HG02852 (cell line): ENCODE results near the gene SND1.

Experiments used
- ATAC-seq: cut with Tn5 transposase; IDR thresholded peaks from one replicate; pipeline ENCODE4 v1.9.1; 2021; ENCODE audit warnings: mild to moderate bottlenecking, moderate library complexity; ENCODE audit not compliant: unreplicated experiment

SND1 gene

DNA sequence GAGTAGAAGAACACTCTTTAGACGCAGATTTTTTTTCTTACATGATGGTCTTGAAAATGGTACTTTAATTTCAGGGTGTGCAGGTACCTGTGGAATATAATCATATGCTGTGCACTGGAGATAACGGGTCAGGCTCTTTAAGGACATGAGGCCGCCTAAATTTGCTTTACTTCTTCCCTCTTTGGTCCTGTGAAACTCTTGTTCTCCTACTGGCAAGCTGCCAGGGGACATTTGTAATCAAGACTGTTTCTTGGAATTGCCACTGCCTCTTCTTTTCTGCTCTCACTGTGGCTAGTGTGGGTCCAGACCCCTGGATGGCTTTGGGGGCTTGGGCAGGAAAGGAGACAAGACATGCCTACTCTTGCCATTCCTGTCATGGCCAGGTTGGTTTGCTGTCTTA lies 146.0 kb downstream of the SND1 start:
- no peak for ATAC-seq

DNA sequence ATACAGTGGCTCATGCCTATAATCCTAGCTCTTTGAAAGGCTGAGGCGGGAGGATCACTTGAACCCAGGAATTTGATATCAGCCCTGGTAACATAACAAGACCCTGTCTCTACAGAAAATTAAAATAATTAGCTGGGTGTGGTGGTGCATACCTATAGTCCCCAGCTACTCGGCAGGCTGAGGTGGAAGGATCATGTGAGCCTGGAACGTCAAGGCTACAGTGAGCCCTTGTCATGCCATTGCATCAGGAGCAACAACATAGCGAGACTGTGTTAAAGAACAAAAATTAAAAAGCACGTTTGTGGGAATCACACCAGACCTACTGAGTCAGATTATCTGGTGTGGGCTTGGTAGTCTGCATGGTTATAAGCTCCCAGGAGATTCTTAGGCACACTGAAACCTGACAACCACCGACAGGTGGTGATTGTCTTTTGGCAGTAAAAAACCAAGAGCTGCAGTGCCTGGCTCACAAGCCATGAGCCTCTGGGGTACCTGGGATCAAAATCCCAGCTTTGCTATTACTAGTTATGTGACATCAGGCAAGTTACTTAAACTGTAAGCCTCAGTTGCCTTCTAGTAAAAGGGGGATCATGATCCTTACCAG lies 146.9 kb downstream of the SND1 start:
- no peak for ATAC-seq

DNA sequence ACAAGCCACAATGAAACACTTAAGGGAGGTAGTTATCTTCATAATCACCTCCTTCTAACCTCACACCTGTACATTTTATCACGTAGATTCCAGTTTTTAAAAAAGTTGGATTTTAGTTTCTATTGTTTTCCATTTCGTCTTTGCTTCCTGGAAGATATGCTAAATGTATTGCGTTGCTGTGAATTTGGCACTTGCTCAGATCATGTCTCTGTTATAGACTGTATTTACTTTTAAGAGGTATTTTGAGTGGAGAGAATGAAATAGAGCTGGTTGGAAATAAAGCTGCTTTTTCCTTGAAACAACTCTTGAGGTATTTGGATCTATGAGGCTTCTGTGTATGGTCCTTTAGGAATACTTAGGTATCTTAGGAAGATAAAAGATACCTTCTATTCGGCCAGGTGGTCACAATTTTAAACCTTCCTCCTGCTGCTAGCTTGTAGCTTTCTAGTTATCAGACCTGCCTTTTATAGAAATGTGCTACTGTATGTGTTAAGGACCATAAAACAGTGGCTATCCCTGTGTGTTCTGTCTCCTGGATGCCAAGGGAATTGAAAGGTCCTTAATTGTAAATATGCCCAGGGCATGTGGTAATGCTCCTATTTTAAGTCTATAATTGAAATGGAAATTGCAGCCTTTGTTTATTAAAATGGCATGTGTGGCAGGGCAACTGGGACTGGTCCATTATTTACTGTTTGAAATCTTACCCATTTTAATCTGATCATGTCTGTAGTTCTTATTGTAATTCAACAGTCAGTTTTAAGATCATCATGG lies 147.7 kb downstream of the SND1 start:
- ATAC-seq: no peak

DNA sequence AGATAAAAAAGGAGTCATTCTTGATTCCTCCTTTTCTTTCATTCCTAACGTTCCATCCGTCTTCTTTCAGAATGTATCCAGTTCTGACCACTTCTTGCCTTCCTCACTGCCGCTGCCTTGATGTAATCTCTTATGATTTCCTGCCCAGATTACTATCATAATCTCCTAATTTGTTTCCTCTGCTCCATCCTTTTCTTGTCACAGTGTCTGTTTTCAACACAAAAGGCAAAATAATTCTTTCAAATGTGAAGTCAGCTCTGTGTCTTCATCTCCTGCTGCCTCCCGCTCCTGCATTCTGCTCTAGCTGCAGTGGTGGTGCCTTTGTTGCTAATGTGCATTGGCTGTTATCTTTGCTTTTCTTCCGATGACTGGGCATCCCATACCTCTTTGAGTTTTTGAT lies 150.9 kb downstream of the SND1 start:
- no peak for ATAC-seq

DNA sequence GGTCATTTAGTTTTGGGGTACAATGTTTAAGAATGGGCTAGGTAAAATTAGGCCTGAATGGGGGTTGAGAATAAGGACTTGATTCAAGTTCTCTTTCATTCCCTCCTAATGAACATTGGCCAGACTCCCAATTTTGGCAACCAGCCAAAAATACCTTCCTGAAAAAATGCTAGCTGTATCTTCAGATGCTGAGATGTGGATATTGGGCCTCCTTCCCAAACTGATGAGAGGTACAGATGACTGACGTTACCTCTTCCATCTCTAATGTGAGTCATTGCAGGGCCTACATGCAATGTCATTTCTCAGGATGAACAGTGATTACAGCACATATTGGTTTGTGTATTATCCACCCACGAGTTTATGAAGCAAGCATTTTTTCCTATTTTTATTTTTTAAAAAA lies 151.6 kb downstream of the SND1 start:
- ATAC-seq: no peak

DNA sequence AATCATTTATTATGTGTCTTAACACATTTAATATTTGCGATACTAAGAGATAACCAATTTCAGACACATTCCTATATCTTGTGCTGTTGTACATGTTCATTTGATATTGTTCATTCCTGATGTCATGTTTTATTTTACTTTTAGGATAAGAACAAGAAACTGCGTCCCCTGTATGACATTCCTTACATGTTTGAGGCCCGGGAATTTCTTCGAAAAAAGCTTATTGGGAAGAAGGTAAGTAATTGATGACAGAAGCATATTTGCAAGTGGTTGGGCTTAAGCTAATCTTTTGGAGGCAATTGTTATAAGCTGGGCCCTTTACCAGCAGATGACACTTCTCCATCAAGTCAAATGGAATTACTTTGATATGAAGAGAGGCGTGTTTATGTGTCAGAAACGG lies 155.3 kb downstream of the SND1 start:
- ATAC-seq: no peak

DNA sequence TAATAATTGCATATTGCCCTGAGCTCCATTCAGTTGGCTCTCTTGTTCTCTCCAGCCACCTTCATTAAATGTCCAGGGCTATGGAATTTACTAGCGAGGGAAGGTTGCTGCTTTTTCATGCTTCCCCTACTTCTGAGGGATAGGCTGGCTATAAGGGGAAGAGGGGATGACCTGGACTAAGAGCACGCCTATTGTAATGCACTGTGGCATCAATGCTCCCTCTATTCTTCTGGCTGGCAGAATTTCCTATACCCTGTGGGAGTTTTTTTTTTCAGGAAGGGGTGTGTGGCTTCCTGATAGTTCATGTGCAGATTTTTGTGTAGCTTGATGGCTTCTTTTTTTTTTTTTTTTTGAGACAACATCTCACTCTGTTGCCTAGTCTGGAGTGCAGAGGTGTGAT lies 155.8 kb downstream of the SND1 start:
- ATAC-seq: no peak

DNA sequence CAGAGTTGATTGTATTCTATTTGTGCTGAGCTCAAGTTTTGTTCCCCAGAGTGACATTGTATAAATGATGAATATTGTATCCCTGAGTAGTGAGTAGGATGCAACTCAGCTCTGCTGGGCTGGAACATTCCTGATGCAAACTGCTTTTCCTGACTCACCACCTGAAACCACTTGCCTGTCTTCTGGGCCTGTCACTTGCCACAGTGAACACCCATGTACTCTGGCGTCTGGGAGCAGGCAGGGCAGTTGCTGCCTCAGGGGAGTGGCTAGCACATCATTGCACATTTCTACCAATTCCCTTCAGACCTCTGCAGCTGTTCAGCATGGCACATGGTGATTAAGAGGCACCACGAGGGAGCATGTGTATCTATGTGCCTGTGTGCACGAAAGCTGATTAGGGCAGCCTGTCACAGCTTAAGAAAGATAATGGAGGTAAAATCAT lies 157.3 kb downstream of the SND1 start:
- ATAC-seq: no peak

DNA sequence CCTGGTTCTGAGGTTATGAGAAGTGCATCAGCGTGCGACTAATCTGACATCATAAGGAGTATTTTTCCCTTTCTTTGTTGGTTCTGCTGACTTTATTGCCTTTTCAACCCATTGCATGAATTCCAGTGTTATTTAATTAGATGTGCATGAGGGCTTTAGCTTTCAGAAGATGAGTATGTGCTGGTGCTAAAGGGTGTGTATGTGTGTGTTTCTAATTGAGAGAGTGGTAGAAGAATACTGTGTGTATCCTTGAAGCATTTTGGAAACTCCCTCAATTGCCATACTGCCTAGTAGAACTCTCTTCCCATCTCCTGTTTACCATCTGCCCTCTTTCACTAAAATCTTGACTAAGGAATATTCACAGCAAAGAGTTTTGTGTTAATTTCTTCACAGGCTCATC lies 158.1 kb downstream of the SND1 start:
- ATAC-seq: no peak

DNA sequence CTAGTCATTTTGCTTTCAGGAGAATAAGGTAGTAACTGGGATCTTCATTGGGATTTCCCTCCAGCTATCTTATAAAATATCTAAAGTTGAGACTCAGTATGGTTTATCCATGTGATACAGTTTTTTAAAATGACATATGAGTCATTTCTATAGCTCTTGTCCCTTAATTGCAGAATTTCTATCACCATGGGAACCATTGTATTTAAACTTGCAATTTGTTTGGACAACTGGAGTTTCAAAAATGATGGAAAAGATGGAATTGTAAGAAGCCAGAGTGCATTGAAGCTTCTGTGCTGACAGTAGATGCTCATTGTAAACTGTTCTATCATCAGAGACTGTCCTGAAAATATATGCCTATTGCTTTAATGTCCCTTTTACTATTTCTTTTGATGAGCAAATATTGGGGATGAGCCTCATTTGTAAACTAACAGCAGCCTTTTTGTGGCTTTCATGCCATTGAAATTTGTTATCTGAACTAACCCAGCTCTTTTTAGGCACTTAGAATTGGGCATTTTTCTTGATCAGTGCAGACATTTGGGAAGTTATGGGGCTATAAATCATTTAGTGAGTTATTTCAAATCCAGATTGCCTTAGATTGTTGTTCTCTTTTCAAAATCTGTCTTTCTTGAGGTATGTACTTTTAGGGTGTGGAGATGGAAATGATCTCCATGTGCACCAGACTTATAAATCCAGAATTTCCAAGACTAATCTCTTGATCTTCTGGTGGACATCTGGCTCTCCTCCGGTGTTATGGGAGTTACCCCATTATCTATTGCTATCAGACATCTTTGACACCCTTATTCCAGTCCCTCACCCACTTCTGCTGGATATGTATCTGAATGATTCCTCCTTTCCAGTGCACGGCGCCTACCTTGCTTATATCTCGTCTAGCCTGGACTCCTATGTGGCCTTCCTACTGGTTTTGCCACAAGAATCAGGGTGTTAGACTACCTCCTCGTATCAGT lies 159.0 kb downstream of the SND1 start:
- ATAC-seq: no peak

DNA sequence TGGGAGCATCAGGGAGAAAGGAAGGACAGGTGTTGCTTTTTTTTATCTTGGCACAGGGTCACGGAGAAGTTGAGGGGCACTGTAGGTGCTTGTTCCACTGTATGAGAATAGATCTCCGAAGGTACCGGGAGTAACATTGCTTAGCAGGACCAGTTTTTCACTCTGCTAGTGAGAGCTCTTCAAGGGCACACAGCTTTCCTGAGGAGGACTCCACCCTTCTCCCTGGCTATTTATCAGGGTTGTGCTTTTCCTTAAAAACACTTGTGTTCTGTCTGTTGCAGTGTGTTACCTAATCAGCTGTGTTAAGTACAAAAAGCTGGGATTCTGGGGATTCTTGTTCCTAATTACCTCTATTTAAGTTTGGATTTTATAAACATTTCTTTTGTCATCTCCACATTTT lies 160.5 kb downstream of the SND1 start:
- no peak for ATAC-seq

DNA sequence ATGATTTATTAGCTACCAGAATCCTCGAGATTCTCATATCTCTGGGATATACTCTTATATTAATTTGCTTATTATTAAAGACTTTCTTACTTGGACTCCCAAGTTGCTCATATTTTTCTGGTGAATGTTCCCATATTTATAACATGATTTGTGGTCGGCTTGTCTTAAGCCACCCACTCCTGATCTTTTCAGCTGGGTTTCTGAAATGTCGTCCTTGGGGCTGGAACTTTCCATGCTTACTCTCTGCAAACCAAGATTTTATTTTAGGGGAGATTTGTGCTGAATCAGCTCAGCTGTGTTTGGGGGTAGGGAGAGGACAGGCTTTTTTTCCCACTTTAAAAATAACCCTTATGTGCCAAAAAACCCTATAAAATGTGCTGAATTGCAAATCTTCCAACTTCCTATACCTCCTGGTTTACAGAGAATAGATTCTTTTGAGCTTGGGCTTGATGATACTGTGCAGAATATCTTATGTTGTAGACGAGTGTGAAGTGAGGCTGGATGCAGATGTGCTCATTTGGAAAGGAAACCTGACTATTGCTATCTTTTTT lies 162.1 kb downstream of the SND1 start:
- ATAC-seq: no peak

DNA sequence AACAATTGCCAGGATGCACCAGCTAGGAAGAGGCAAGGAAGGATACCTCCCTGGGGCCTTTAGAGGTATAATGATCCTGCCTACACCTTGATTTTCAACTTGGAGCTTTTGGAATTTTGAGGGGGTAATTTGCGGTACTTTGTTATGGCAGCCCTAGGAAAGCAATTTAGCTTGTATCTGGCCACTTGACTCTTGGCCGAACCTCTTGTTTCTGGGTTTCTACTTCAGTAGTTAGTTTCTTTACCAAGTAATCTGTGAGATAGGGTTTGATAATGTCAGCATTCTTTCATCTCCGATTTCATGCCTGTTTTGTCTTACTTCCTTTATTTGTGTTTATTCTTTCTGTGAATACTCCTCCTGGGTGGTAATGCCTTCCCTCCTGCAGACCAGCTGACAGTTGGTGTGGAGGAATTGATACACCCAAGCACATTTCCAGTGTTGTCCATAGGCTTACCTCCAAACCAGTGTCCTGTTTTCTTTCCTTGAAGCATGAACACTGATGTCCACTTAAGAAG lies 163.7 kb downstream of the SND1 start:
- ATAC-seq: no peak

DNA sequence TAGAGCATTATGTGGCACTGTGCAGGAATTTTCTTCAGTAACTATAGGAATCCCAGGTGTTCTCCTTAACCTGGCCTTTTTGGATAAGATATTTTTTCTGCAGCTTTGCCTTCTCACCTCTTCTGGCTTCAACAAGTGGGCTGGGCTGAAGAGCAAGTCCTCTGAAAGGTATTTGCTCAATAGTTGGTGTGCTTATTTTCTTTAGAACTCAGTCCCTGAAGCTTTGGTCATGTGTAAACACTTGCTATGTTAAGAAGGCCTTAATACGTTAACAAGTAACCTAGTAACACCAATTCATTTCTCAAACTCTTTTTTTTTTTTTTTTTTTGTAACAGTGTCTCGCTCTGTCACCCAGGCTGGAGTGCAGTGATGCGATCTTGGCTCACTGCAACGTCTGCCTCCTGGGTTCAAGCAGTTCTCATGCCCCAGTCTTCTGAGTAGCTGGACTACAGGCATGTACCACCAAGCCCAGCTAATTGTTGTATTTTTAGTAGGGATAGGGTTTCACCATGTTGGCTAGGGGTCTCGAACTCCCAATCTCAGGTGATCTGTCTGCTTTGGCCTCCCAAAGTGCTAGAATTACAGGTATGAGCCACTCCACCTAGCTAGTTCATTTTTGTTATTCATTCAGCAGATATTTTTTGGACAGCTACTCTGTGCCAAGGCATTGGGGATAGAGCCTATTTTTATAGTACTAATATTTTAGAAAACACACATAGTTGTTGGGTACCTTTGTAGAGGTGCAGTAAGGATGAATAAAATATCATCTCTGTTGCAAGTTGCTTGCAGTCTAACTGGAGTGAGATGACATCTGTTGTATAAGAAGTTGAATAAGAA lies 164.6 kb downstream of the SND1 start:
- no peak for ATAC-seq

DNA sequence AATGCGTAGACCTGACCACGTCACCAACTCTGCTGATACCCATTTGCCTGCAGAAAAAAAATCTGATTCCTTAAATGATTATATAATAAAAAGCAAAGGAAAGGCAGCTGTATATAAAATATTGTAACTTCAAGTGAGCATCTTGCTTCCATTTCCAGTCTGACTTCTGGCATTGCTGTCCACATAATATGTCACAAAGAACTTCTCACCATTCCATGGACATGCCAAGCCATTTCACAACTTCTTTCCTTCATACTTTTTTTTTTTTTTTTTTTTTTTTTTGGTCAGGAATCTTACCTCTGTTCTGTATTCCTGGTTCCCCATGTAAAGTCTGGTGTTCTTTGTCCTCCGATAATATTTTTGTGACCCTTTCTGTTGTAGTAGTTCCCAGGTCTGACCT lies 165.5 kb downstream of the SND1 start:
- no peak for ATAC-seq

DNA sequence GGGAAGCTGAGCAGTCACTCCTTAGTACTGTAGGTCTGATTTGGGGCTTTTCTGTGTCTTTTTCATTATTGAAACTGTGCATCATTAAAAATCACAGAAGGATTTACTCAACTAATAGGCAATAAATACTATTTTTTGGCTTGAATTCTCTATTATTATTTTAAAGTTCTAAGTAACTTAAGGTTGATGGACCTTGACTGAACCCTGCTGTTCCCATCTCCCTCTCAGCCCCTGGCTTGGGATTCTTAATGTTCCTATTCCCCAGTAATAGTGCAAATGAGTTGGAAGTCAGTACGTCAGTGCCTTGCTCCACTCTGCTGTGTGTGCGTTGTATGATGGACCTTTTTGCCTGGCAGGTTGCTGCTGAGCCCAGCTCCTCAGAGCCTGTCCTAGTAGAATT lies 166.3 kb downstream of the SND1 start:
- no peak for ATAC-seq

DNA sequence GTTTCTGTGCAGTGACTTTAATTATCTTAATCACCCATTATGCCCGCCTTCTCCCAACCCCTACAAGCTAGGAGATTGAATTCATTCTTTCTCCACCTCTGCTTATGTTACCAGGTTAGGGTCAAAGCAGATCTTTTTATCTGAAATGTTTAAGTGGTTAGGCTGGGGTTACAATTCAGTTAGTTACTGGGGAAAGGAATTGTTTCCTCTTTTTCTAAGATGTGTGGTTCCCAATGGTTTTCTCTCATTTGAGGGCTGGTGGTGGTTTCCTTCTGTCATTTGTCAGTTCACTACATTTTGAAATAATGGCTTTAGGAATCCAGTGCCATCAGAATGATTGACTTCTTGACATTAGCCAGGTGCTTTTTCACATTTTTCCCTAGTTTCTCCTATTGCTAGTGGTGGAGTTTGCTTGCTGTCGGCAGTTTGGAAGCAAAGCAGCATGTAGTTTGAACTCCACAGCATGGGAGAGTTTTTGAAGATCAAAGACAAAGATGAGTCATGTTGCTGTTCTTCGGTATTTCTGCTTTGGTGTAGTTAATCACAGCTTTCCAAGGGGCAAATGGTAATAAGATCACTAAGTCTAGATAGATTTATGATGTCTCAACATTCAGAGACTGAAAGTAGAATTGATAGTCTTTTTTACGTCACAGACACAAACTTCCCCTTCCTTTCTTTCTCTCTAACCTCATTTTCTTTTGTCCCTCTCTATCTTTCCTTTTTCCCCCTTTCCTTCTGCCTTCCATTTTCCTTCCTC lies 168.2 kb downstream of the SND1 start:
- ATAC-seq: peak; percentile 35

DNA sequence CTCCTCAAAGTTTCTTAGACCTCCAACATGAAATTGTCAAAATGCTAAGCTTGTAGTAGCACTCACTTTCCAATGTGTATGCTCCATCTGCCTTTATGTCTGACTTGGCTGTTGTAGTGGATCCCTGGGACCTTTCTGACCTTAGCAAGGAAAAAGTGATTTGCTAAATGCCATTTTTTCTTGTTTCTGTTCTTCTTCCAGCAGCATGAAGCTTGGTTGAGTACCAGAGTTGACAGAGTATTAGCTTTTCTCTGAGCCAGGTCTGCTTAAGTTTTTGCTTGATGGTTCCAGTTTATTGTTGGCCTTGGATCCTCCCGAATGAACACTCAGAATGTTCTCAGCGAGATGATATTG lies 168.7 kb downstream of the SND1 start:
- ATAC-seq: no peak

DNA sequence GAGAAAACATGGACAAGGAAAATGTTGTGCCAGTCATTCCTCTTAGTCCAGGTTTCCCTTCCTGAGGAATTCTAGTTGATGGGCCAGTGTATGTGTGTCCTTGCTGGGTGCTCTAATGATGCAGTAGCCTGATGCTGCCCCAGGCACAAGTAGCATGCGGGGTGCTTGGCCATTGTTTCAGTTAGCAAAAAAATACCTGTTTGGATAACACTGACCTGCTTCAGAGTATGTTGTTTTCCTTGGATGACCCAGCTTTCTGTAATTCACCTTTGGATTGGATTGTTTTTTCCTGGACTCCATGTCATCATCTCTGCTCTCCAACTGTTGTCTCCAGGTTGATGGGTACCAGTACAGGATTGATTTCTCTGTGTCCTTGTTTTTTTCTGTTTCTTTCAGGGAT lies 169.2 kb downstream of the SND1 start:
- ATAC-seq: no peak
